Aorta (tissue), 5 donors: ENCODE results near the gene DAP3. TPM values are rescaled to one million over a fixed set of nuclear protein-coding genes. Genes with fewer than 3 reads are reported as not detected.
A peak's percentile ranks its signal among the peaks of the same experiment; 100 is the strongest.
"Not testable (repeated sequence)": the region's sequence is repeated elsewhere in the genome, so short reads cannot be mapped to it uniquely, and the experiment has no call there.

ENCODE experiments used
- ATAC-seq: fragments of 200-7000 bp; cut with Tn5 transposase; one replicate; pipeline ENCODE4 v1.9.1; 2022; ENCODE audit warnings: moderate library complexity; ENCODE audit not compliant: low FRiP score
- DNase-seq, 2 donors: peaks; one replicate each; pipeline ENCODE4 v3.0.0-alpha.2; 2020
- H3K27ac ChIP-seq, 2 donors: one replicate each; pipeline ENCODE4 v1.5.1; 2013; ENCODE audit warnings: low read length in 2 of 2, mild to moderate bottlenecking in 2 of 2, moderate library complexity in 2 of 2, control low read depth in 1 of 2, inconsistent platforms in 1 of 2, low read depth in 1 of 2
- H3K27me3 ChIP-seq, 2 donors: one replicate each; pipeline ENCODE4 v1.6.1; 2013; ENCODE audit warnings: control low read depth in 1 of 2, low read length in 1 of 2, mild to moderate bottlenecking in 1 of 2, moderate library complexity in 1 of 2; ENCODE audit not compliant: insufficient read depth in 2 of 2, control insufficient read depth in 1 of 2
- H3K36me3 ChIP-seq, 2 donors: one replicate each; pipeline ENCODE4 v1.6.1; 2013; ENCODE audit warnings: control low read depth in 1 of 2, low read length in 1 of 2, mild to moderate bottlenecking in 1 of 2; ENCODE audit not compliant: insufficient read depth in 2 of 2, control insufficient read depth in 1 of 2
- H3K4me1 ChIP-seq, 2 donors: one replicate each; pipeline ENCODE4 v1.6.1; 2013; ENCODE audit warnings: low read length in 2 of 2, control low read depth in 1 of 2, mild to moderate bottlenecking in 1 of 2, moderate library complexity in 1 of 2; ENCODE audit not compliant: insufficient read depth in 2 of 2, control insufficient read depth in 1 of 2
- H3K4me3 ChIP-seq, 2 donors: one replicate each; pipeline ENCODE4 v1.5.1; 2013; ENCODE audit warnings: low read length in 2 of 2, control low read depth in 1 of 2, mild to moderate bottlenecking in 1 of 2
- H3K9me3 ChIP-seq: one replicate; pipeline ENCODE4 v1.6.1; 2013; ENCODE audit warnings: mild to moderate bottlenecking, low read length; ENCODE audit not compliant: control insufficient read depth
- WGBS, 2 donors: extraction: QIAGEN DNeasy Blood & Tissue Kit; methylation state at CpG; one replicate each; pipeline ENCODE4 v1.1.7; 2013; 5-methylcytosine and 5-hydroxymethylcytosine counted together
- intact Hi-C, 2 donors: fragments of 100-400 bp; cut with DNase I; formaldehyde crosslinking; loops; one replicate each; pipeline versions ENCODE4 v1.14.2 to v1.15.0; 2022
- polyA plus RNA-seq, 2 donors: library from polyadenylated mRNA; stranded (reverse); fragments of 200-250 nt; gene quantifications; one replicate each; pipeline ENCODE4 v1.2.3, GENCODE V29; 2013
- total RNA-seq, 2 donors: library from RNA; stranded (reverse); fragmentation: NEBNext Ultra II Directional; extraction: Animal tissue kit (Norgen Biotek cat#: 25700); gene quantifications; one replicate each; pipeline ENCODE4 v1.2.1, GENCODE V29; 2021
- donor health status: healthy with polysubstance abuse.
- donor health status: Bipolar disorder and iron deficiency.
- donor health status: DM: no; HTN: no; CAD: no.
- donor health status: DM: no; HTN: no; CAD: no.
- donor health status: DM: yes; HTN: yes; CAD: no.

The DAP3 gene
- total and polyA plus RNA-seq, 4 donors, result 56.1 to 76.7 (median 63.3) TPM

GRCh38 chr1:155715777-155716176 lies 26.9 kb downstream of the DAP3 start:
- Histone ChIP-seq H3K27ac (no peak overlapping the region), H3K4me3 (no peak overlapping the region), H3K4me1 (no peaks in the 10 kb centered on the region), H3K9me3 (no peaks in the 10 kb centered on the region), H3K27me3 (no peaks in the 10 kb centered on the region), H3K36me3 (no peaks in the 10 kb centered on the region)
- intact Hi-C loops, result no loop called here
- ATAC-seq (no peak), DNase-seq (no peak)
- 98% methylated on average over 5 of the region's 5 CpGs for WGBS, 2 donors

GRCh38 chr1:155717041-155717440 lies 28.1 kb downstream of the DAP3 start:
- DNase-seq, result no peak
- H3K36me3 ChIP-seq, result no peaks in the 10 kb centered on the region
- H3K27ac ChIP-seq, result no peak overlapping the region
- ATAC-seq, result no peak
- H3K9me3 ChIP-seq, result no peaks in the 10 kb centered on the region
- no peaks in the 10 kb centered on the region for H3K4me1 ChIP-seq
- H3K27me3 ChIP-seq, result no peaks in the 10 kb centered on the region
- WGBS, 2 donors, result 94 to 95% methylated on average over 7 of the region's 7 CpGs
- H3K4me3 ChIP-seq, result no peak overlapping the region
- intact Hi-C loops, result no loop called here

GRCh38 chr1:155718524-155719115 lies 29.7 kb downstream of the DAP3 start:
- H3K27me3 ChIP-seq, H3K27ac ChIP-seq, DNase-seq, H3K36me3 ChIP-seq, H3K4me1 ChIP-seq, H3K9me3 ChIP-seq, ATAC-seq, intact Hi-C loops, H3K4me3 ChIP-seq: not testable (repeated sequence)
- 91 to 94% methylated on average over 6 of the region's 6 CpGs for WGBS, 2 donors

GRCh38 chr1:155719703-155720102 lies 30.8 kb downstream of the DAP3 start:
- DNase-seq (no peak), ATAC-seq (no peak)
- H3K4me3 ChIP-seq, result no peak overlapping the region
- WGBS, 2 donors, result 95 to 96% methylated on average over 4 of the region's 4 CpGs
- H3K9me3 ChIP-seq, result no peaks in the 10 kb centered on the region
- no peaks in the 10 kb centered on the region for H3K27me3 ChIP-seq
- intact Hi-C loops, result no loop called here
- no peak overlapping the region for H3K27ac ChIP-seq
- no peaks in the 10 kb centered on the region for H3K36me3 ChIP-seq
- H3K4me1 ChIP-seq, result no peaks in the 10 kb centered on the region

- no peak overlapping the region for H3K27ac ChIP-seq
- 95 to 98% methylated on average over 3 of the region's 3 CpGs for WGBS, 2 donors
- H3K4me3 ChIP-seq, result no peak overlapping the region
- H3K36me3 ChIP-seq, result no peaks in the 10 kb centered on the region
- H3K9me3 ChIP-seq, result no peaks in the 10 kb centered on the region
- no peaks in the 10 kb centered on the region for H3K4me1 ChIP-seq
- intact Hi-C loops, result no loop called here
- ATAC-seq (no peak), DNase-seq (no peak)
- no peaks in the 10 kb centered on the region for H3K27me3 ChIP-seq
Measured at GRCh38 chr1:155725142-155725541, 36.3 kb downstream of the DAP3 start.

GRCh38 chr1:155729031-155729898 lies 40.4 kb downstream of the DAP3 start:
- ATAC-seq (no peak), DNase-seq (peak in 1 of 2 donors; percentile 58)
- H3K9me3 ChIP-seq, result no peaks in the 10 kb centered on the region
- intact Hi-C loops, result no loop called here
- no peaks in the 10 kb centered on the region for H3K27me3 ChIP-seq
- no peak overlapping the region for H3K27ac ChIP-seq
- no peaks in the 10 kb centered on the region for H3K4me1 ChIP-seq
- 72 to 75% methylated on average over 12 of the region's 12 CpGs for WGBS, 2 donors
- H3K4me3 ChIP-seq, result no peak overlapping the region
- H3K36me3 ChIP-seq, result no peaks in the 10 kb centered on the region

GRCh38 chr1:155740995-155741394 lies 52.1 kb downstream of the DAP3 start:
- intact Hi-C loops, result no loop called here
- WGBS, 2 donors, result 89 to 91% methylated on average over 8 of the region's 8 CpGs
- Histone ChIP-seq H3K4me1 (no peaks in the 10 kb centered on the region), H3K9me3 (no peaks in the 10 kb centered on the region), H3K36me3 (peaks cover 0 to 3% of the 10 kb centered on the region in 2 donors), H3K4me3 (no peak overlapping the region), H3K27ac (no peak overlapping the region), H3K27me3 (no peaks in the 10 kb centered on the region)
- DNase-seq (no peak), ATAC-seq (no peak)

GRCh38 chr1:155741908-155742307 lies 53.0 kb downstream of the DAP3 start:
- Histone ChIP-seq H3K9me3 (no peaks in the 10 kb centered on the region), H3K27ac (no peak overlapping the region), H3K4me3 (no peak overlapping the region), H3K36me3 (peaks cover 0 to 3% of the 10 kb centered on the region in 2 donors), H3K4me1 (no peaks in the 10 kb centered on the region), H3K27me3 (no peaks in the 10 kb centered on the region)
- DNase-seq, result peak in 1 of 2 donors; percentile 27
- WGBS, 2 donors, result 89 to 90% methylated on average over 10 of the region's 10 CpGs
- ATAC-seq, result no peak
- intact Hi-C loops, result no loop called here
